GM18861 (cell line): Measurements from ENCODE around the gene DLEU7.

Experiments used
- ATAC-seq: cut with Tn5 transposase; IDR thresholded peaks from one replicate; pipeline ENCODE4 v1.9.1; 2021; ENCODE audit not compliant: unreplicated experiment

Gene DLEU7

DNA sequence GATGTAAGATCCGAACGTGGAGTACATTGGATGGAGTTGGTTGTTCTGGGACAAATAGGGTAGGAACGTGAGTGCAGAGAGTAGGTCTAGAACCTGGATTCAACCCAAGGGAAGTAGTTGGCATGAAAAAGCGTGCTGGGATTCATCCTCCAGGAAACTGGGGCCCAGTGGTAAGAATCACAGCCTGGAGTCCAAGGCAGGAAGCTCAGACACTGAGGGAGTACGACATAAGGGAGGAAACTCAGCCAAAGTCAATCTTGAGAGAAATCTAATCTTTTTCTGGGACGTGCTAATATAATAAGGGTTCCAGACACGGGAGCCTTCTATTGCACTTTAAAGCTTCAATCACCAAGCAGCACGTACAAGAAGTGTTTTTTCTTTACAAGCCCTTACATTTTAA is 46.4 kb downstream of the DLEU7 start:
- no peak for ATAC-seq

DNA sequence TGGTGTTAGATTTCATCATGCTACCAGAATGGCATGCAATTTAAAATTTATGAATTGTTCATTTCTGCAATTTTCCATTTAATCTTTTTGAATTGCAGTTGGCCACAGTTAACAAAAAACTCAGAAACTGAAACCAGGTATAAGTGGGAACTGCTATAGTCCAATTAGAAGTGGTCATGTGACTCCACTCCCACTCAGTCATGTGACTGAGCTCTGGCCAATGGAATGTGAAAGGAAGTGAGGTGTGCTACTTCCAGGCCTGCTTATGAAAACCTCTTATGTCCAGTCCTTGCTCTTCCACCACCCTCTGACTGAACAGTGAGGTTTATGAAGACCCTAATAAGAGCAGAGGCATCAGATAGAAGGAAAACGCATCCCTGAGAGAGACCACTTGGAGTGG is 47.0 kb downstream of the DLEU7 start:
- ATAC-seq, result no peak

DNA sequence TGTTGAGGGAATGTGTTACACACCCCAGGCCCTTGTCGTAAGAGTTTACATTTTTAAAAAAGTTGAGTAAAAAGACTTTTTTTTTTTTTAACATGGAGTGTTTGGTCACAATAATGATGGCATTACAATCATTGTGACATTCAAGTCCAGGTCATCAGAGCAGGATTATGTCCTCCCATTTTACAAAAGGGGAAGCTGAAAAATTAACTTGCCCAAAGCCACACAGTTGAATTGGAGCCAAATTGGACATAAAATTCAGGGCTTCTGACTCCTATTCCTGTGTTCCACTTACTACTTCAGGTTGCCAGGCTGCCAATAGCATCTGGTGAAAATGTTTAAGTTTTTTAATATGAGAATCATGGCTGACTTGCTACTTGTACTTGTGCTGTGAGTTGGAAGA is 49.3 kb downstream of the DLEU7 start:
- no peak for ATAC-seq

DNA sequence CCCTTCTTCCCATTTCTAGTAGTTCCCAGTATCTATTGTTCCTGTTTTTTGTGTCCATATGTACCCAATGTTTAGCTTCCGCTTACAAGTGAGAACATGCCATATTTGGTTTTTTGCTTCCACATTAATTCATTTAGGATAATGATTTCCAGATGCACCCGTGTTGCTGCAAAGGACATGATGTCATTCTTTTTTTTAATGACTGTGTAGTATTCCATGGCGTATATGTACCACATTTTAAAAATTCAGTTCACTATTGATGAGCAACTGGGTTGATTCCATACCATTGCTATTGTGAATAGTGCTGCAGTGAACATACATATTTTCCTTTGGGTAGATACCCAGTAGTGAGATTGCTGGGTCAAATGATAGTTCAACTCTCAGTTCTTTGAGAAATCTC is 50.5 kb downstream of the DLEU7 start:
- no peak for ATAC-seq

DNA sequence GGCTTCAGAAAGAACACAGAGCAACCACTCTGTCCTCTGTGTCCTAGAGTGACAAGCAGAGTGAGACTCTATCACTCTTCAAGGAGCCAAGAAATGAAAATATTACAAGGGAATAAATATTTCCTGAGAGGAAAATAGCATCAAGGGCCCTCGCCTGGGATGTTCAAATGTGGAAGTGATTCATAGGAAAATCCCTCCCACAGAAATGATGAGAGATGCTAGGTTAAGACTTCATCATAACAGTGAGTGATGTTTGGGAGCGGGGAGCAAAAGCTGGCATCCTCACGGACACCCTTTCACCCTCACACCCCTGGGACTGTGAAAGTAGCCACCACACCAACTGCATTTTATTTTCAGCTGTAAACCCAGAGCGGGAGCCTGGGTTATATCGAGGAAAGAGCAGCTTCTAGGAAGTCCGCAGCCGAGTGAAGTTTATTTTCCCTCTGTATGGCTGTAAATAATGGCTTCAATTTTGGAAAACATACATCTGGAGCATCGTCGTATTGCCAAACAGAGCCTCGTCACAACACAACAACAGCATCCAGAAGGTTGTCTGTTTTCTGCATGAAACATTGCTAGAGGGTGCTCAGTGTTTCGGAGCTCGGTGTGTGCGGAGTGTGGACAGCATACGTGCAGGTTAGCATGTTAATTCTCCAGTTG is 54.8 kb downstream of the DLEU7 start:
- ATAC-seq, result no peak

DNA sequence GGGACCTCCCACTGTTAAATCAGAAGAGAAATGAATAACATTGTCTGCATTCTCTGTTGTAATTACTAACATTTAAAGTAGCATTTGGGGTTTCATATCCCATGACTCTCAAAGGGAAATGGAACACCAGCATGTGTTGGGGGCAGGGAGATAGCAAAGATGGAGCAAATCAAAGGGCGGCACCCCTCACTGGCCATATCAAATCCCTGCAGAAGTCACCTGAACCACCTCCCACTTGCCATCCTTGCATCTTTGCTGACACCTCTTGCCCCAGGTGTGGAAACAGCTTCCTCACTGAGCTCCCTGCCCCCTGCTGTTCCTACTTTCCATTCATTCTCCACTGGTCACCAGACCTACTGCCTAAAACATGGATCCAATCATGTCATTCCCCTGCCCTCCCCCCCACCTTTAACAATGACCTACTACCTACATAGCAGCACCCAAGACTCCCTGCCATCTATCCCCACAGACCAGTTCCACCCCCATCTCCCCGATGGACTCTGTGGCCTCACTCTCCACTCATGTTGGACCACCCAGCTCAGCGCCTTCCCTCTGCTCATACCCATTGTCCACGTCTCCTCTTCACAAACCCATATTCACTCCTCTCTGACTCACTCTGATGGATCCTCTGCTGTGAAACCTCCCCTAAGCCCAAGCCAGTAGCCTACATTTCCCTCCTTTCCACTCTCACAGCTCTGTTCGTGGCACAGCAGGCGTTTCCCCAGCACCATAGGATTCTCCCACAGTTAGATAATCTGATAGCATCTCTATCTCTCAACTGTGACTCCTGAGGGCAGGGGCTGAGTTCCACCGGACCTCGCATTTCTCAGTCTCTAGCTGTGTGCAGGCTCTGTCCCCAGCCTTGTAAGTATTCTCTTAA is 55.9 kb downstream of the DLEU7 start:
- no peak for ATAC-seq

DNA sequence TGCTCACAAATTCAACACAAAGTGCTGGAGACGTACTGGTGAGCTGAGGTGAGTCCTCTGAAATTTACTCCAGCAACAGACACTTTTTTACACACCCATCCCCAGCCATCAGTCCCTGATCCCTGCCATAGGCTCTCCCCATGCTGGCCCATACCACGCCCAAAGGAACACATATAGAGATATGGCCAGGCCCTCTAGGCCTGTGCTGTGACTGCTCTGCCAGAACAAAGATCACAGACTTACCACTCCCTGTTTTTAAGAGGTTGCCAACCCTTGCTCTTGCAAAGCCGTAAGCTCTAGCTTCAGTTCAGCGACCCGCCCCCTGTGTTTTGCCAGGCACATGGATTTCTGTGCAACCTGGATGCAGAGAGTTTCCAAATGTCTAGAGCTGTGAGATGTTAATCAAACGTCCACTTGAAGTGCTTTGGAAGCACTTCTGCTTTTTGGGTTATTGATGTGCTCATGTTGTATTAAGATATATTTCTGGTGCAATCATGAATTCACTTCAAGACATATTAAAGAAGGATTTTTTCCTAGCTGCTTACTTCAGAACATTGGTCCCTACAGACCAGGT is 59.7 kb downstream of the DLEU7 start:
- no peak for ATAC-seq

DNA sequence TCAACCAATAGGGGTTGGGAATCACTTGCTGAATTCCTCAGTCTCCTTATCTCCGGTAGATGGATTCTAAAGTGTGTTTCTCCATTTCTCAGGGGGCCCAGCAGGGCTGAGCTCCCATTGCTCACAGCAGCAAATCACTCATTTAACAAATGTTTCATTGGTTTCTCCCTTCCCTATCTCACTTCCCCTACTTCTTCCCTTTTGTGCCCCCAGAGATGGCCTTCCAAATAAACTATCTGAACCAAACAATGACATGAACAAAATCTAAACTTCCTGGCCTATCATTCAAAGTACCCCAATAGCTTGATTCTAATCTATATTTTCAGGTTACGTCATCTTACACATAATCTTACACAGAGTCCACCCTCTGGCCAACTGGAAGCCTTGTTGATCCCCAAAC is 60.4 kb downstream of the DLEU7 start:
- ATAC-seq, result no peak

DNA sequence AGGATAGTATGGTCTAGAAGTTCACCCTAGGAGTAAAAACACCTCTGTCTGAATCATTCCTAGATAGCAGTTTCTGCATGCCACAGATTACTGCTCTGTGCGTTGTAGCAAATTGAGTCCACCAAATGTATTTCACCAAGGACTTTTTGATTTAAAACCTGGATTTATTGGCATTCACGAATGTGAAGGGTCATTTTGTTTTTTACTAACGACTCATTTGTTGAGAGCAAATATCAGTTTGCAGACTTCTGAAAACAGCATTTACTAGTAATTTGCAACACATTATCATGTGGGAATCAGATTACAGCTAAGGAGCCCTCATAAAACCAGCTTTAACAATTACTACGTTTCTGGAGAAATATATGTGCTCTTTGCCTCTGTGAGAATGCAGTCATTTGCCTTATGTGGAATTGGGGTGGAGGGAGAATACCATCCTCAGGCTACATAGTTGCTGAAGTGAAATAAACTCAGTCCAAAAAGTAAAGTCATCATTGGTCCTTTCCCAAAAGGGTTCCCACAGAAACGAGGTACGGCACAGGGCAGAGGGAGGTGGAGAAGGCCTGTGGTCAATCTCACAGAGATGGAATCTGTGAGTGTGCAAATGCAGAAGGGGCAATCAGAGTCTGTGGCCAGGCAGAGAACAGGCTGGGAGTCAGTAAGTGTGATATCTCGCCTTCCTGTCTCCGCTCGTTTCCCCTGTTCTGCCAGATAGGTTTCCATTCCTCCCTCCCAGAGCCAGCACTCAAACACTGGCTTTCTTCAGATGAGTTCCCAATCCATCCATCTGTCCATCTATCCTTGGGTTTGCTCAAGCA is 63.1 kb downstream of the DLEU7 start:
- ATAC-seq, result no peak

DNA sequence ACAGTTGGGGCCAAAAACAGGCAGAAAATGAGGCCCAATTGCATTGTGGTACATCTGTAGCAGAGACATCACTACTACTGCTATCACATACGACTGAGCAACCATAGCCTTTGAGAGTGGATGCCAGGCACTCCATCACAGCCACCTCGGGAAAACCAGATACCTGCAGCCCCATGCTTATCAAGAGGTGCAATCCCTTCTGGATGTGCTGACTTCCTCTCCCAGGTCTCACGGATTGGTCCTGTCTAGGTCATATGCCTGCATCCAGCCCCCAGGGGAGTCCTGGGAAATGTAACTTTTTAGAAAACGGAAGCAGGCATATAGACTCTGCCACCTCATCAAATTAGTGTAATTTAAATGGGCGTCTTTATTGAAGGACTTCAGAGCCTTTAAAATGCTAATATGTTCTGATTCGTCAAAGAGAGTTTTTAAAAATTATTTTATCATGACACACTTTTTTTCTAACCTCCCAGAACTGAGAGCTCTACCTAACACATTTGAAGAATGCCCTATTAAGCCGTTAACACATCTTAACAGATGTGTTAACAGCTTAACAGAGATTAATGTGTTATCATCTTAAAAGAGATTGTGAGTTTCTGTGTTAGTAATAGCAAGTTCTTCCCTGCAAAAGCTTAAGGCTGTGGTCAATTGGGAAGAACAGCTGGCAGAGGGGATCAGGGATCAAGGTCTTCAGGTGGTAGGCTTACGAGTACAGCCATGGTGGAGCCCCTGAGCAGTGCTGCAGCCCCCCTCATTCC is 63.9 kb downstream of the DLEU7 start:
- no peak for ATAC-seq
